ENCODE results near the gene HFE.

The HFE gene

GRCh38 chr6:26141378-26141904, 54.2 kb downstream of the HFE start:
- peak overlapping the region; percentile 42 for H3K27ac ChIP-seq (ENCODE audit: low read length, poor library complexity, severe bottlenecking)
- no peak overlapping the region for H3K9ac ChIP-seq (ENCODE audit: low read length)
- H3K9me3 ChIP-seq (ENCODE audit: control insufficient read depth, low read length) = no peaks in the 10 kb centered on the region
- 78% methylated on average over 2 of the region's 4 CpGs for WGBS
- H2BK120ac ChIP-seq (ENCODE audit: low read depth, low read length) = no peak overlapping the region
- H3K14ac ChIP-seq (ENCODE audit: low read length in 2 of 2) = no peak overlapping the region
- no peak for DNase-seq
- H2BK15ac ChIP-seq (ENCODE audit: low read depth, poor library complexity, severe bottlenecking) = no peak overlapping the region
- peaks cover 10% of the 10 kb centered on the region for H3K4me1 ChIP-seq (ENCODE audit: control insufficient read depth, insufficient read depth, low read depth, low read length)
- no peak overlapping the region for H3K4ac ChIP-seq (ENCODE audit: low read depth in 1 of 2, low read length in 2 of 2)
- H3K79me1 ChIP-seq (replicated peaks; ENCODE audit: low read length, poor library complexity, severe bottlenecking) = peaks cover 16% of the 10 kb centered on the region
- peaks cover 9 to 39% of the 10 kb centered on the region in 2 experiments for H3K36me3 ChIP-seq (ENCODE audit: control insufficient read depth in 1 of 2, insufficient read depth in 2 of 2, low read depth in 1 of 2, low read length in 2 of 2)
- no peak overlapping the region for H3K4me3 ChIP-seq (ENCODE audit: insufficient read depth in 1 of 2, low read depth in 1 of 2, low read length in 2 of 2)
- no peak overlapping the region for H2AFZ ChIP-seq (ENCODE audit: low read depth, low read length)
- no peaks in the 10 kb centered on the region for H3K27me3 ChIP-seq (ENCODE audit: control insufficient read depth in 1 of 2, insufficient read depth in 1 of 2, low read length in 2 of 2)
- H2BK12ac ChIP-seq (ENCODE audit: low read length in 2 of 2) = no peak overlapping the region
- no peak overlapping the region for H3K23ac ChIP-seq (ENCODE audit: low read length in 2 of 2)
- H2BK5ac ChIP-seq (ENCODE audit: low read depth, low read length, poor library complexity, severe bottlenecking) = no peak overlapping the region
- H4K91ac ChIP-seq (ENCODE audit: low read length) = no peak overlapping the region
- no peak overlapping the region for H4K8ac ChIP-seq (ENCODE audit: low read length)
- peak overlapping the region; percentile 9 for H2AK5ac ChIP-seq (ENCODE audit: low read length, severe bottlenecking)
- no peak overlapping the region for H3K4me2 ChIP-seq (ENCODE audit: low read length, poor library complexity, severe bottlenecking)
- H3K18ac ChIP-seq (ENCODE audit: low read depth in 1 of 2, low read length in 2 of 2) = no peak overlapping the region

- Histone ChIP-seq H2AK5ac (ENCODE audit: low read length, severe bottlenecking) (no peak overlapping the region), H2BK12ac (ENCODE audit: low read length in 2 of 2) (no peak overlapping the region), H3K23ac (ENCODE audit: low read length in 2 of 2) (no peak overlapping the region), H3K36me3 (ENCODE audit: control insufficient read depth in 1 of 2, insufficient read depth in 2 of 2, low read depth in 1 of 2, low read length in 2 of 2) (peaks cover 9 to 38% of the 10 kb centered on the region in 2 experiments), H3K4me3 (ENCODE audit: insufficient read depth in 1 of 2, low read depth in 1 of 2, low read length in 2 of 2) (no peak overlapping the region), H2BK120ac (ENCODE audit: low read depth, low read length) (no peak overlapping the region), H3K9me3 (ENCODE audit: control insufficient read depth, low read length) (no peaks in the 10 kb centered on the region), H3K79me1 (replicated peaks; ENCODE audit: low read length, poor library complexity, severe bottlenecking) (peaks cover 15% of the 10 kb centered on the region), H3K27me3 (ENCODE audit: control insufficient read depth in 1 of 2, insufficient read depth in 1 of 2, low read length in 2 of 2) (no peaks in the 10 kb centered on the region), H4K8ac (ENCODE audit: low read length) (no peak overlapping the region), H3K27ac (ENCODE audit: low read length, poor library complexity, severe bottlenecking) (peak overlapping the region; percentile 60), H3K4ac (ENCODE audit: low read depth in 1 of 2, low read length in 2 of 2) (no peak overlapping the region), H2BK5ac (ENCODE audit: low read depth, low read length, poor library complexity, severe bottlenecking) (no peak overlapping the region), H3K4me1 (ENCODE audit: control insufficient read depth, insufficient read depth, low read depth, low read length) (peaks cover 10% of the 10 kb centered on the region), H2AFZ (ENCODE audit: low read depth, low read length) (no peak overlapping the region), H3K18ac (ENCODE audit: low read depth in 1 of 2, low read length in 2 of 2) (no peak overlapping the region), H4K91ac (ENCODE audit: low read length) (no peak overlapping the region), H2BK15ac (ENCODE audit: low read depth, poor library complexity, severe bottlenecking) (no peak overlapping the region), H3K4me2 (ENCODE audit: low read length, poor library complexity, severe bottlenecking) (no peak overlapping the region), H3K14ac (ENCODE audit: low read length in 2 of 2) (no peak overlapping the region), H3K9ac (ENCODE audit: low read length) (no peak overlapping the region)
- WGBS = 98% methylated on average over 2 of the region's 2 CpGs
- no peak for DNase-seq
Observed at GRCh38 chr6:26142026-26142425, 54.8 kb downstream of the HFE start.
